GM06990 (cell line): ENCODE data around the gene ATF3.

Experiments
- DNase-seq: peaks from one replicate; pipeline ENCODE4 v3.0.0-alpha.2; 2011; ENCODE audit not compliant: insufficient read length; ENCODE audit errors: extremely low read depth
- H3K27me3 ChIP-seq: replicated peaks from 2 replicates; pipeline ENCODE4 v1.6.0; 2011; ENCODE audit warnings: low read length; ENCODE audit not compliant: control insufficient read depth, insufficient read depth
- H3K36me3 ChIP-seq: 2 replicates; pipeline ENCODE4 v1.5.1; 2011; ENCODE audit warnings: low read length; ENCODE audit not compliant: control insufficient read depth, insufficient read depth
- H3K4me3 ChIP-seq: replicated peaks from 2 replicates; pipeline ENCODE4 v1.5.1; 2011; ENCODE audit warnings: low read depth, mild to moderate bottlenecking, control low read depth, low read length
- TF ChIP-seq, protein P1 (sequence below): IDR thresholded peaks from 2 replicates; pipeline ENCODE4 v1.5.1; 2011; ENCODE audit warnings: low read length, control low read depth, mild to moderate bottlenecking, inconsistent platforms; ENCODE audit not compliant: insufficient read depth, poor library complexity, severe bottlenecking

The ATF3 gene

DNA sequence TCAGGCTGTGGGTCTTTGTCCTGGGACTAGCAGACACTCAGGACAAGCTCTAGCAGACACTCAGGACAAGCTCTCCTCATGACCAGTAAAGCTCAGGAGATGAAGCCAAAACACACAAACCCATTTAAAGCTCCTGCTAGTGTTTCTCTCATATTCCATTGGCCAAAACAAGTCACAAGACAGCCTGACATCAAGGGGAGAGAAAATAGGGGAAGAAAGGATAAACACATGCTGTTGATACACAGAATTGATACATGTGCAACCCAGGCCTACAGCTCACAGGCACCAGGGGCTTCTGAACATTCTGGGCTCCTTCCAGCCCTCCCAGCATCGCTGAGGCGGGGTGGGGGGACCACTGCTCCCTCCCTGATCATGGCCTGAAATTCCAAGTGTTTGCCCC is 35.3 kb downstream of the ATF3 start:
- Histone ChIP-seq H3K27me3 (no peaks in the 10 kb centered on the region), H3K36me3 (no peaks in the 10 kb centered on the region), H3K4me3 (no peak overlapping the region)
- DNase-seq = no peak
- TF ChIP-seq, protein P1, sequence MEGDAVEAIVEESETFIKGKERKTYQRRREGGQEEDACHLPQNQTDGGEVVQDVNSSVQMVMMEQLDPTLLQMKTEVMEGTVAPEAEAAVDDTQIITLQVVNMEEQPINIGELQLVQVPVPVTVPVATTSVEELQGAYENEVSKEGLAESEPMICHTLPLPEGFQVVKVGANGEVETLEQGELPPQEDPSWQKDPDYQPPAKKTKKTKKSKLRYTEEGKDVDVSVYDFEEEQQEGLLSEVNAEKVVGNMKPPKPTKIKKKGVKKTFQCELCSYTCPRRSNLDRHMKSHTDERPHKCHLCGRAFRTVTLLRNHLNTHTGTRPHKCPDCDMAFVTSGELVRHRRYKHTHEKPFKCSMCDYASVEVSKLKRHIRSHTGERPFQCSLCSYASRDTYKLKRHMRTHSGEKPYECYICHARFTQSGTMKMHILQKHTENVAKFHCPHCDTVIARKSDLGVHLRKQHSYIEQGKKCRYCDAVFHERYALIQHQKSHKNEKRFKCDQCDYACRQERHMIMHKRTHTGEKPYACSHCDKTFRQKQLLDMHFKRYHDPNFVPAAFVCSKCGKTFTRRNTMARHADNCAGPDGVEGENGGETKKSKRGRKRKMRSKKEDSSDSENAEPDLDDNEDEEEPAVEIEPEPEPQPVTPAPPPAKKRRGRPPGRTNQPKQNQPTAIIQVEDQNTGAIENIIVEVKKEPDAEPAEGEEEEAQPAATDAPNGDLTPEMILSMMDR = no peak

GRCh38 chr1:212644866-212645545 is 36.4 kb downstream of the ATF3 start:
- no peaks in the 10 kb centered on the region for H3K27me3 ChIP-seq
- no peaks in the 10 kb centered on the region for H3K36me3 ChIP-seq
- TF ChIP-seq, protein P1 = no peak
- no peak overlapping the region for H3K4me3 ChIP-seq
- no peak for DNase-seq

GRCh38 chr1:212645546-212646543 is 37.3 kb downstream of the ATF3 start:
- Histone ChIP-seq H3K36me3 (no peaks in the 10 kb centered on the region), H3K4me3 (no peak overlapping the region), H3K27me3 (no peaks in the 10 kb centered on the region)
- no peak for DNase-seq
- TF ChIP-seq, protein P1 = no peak

GRCh38 chr1:212646588-212646987 is 38.0 kb downstream of the ATF3 start:
- no peaks in the 10 kb centered on the region for H3K36me3 ChIP-seq
- TF ChIP-seq, protein P1 = no peak
- H3K4me3 ChIP-seq = no peak overlapping the region
- DNase-seq = no peak
- H3K27me3 ChIP-seq = no peaks in the 10 kb centered on the region

- H3K4me3 ChIP-seq = no peak overlapping the region
- DNase-seq = no peak
- no peaks in the 10 kb centered on the region for H3K27me3 ChIP-seq
- H3K36me3 ChIP-seq = no peaks in the 10 kb centered on the region
- TF ChIP-seq, protein P1 = no peak
Measured at GRCh38 chr1:212647004-212647403, 38.4 kb downstream of the ATF3 start.
